LHCN-M2 (cell line): Measurements from ENCODE around the gene L2HGDH. TPM values are rescaled to one million over a fixed set of nuclear protein-coding genes. Genes with fewer than 3 reads are reported as not detected.

ENCODE experiments used
- DNase-seq: peaks from one replicate; pipeline ENCODE4 v3.0.0-alpha.2; 2012; ENCODE audit warnings: low read depth
- total RNA-seq: library from RNA; depleted of rRNA; stranded (reverse); fragments of >200 nt; gene quantifications from 2 replicates; pipeline ENCODE4 v1.2.3, GENCODE V29; 2014; rRNA removed

L2HGDH gene
- total RNA-seq, 1 experiment from 2014 or later = 4.6 TPM

DNA sequence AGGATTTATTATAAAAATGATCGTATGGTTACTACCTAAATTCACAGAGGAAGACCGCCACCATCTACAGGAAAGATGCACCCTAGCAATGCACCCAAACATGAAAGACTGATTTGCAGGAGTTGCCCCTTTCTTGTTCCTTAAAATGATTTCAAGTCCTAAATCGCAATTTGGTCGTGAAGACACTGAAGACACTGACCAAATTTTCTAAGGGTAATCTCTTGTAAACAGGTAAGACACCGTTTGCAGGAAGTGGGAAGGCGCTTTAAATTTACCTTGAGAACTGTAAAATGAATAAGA lies 81.7 kb downstream of the L2HGDH start:
- no peak for DNase-seq

DNA sequence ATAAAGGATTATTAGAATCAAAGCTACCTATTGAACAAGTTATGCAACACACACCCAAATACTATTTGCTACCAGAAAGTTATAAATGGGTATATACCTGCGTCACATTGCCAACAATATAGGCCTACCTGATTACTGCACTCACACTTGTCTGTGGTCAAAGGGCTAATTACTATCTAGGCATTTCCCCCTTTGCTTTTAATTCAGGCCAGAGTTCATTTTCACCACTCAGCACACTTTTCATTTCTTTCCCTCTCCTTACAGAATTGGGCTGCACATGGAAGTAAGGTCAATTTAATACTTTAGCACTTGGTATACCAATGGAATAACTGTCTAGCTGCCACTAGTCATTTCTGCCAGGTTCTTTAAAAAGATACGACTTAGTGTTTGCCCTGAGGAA lies 82.3 kb downstream of the L2HGDH start:
- DNase-seq = no peak

DNA sequence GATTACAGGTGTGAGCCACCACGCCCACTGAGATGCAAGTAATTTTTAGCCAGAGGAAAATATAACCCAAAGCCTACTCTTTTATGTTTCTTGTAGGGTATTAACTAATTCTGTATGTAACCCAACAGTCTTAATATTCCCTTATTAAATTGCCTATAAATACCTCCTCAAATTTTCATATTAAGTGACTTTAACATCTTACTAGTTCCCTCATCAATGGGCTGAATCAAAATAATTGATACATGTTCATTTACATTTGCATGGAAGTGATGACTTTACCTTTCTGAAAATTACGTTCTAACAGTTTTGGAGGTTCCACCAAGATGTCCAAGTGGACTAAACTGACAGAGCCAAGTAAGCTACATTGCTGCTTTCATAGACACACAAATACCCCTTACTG lies 83.7 kb downstream of the L2HGDH start:
- DNase-seq = no peak

DNA sequence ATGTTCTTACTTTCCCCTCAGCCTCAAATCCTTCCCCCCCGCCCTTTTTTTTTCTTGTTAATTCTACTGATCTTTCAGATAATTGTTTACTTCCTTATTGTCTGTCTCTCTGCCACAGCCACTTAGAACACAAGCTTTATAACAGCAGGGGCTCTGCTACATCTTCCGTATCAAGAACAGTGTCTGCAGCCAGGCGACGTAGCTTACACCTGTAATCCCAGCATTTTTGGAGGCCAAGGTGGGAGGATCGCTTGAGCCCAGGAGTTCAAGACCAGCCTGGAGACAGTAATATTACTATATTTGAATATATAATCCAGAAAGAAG lies 86.1 kb downstream of the L2HGDH start:
- DNase-seq = no peak

DNA sequence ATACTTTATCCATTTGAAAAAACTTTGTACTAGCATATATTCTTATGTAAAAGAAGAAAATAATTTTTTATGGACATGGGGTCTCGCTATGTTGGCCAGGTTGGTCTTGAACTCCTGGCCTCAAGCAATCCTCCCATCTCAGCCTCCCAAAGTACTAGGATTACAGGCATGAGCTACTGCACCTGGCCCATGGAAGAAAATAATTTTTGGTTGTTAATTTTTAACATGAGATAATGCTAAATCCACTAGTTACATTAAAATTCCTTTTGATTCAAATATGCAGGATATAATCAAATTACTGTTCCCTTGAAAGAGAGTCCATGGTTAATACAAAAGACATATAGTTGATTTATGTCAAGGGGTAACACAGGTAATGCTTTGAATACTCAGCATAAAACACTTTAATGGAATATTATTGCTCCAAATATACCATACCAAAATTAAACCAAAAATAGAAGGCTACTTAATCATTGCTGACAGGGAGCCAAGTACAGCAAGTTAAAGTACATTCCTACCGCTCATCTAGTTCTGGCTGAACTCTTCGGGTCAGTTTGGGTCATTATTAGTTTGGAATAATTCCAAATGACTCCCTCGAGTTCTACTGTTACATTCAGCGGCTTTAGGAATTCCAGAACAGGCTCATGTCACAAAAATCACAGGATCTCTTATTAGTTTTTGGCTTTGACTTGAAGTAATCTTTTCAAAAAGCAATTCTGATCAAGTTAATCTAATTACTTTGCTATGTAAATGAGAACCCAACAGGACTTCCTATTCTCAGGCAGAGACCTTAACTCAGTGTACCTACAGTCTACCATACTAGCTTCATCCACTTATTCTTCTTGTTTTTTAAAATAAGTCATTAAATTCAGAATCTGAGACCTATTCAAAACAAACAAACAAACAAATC lies 86.7 kb downstream of the L2HGDH start:
- DNase-seq = peak; percentile 90

DNA sequence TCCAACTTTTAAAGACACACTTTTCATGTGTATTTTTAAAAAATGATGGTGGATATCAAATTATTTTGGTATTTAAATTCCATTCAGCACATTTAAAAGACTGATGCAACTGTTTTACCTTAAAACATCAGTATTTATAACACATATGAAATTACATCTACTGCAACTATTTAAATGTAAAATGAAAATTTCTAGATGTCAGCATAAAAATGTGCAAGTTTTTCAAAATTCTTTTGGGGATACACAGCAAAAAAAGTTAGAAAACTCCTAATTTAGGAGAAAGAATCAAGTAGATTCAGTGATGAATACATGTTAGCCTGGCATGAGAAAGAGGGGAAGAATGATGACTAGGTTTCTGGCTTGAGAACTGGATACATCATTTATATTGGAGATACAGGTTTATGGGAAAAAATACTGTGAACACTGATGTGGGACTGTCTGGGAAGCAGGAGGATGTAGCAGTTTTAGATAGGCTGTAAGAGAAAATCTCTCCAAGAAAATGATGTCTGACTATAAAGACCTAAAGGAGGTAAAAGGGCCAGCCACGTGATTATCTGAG lies 89.9 kb downstream of the L2HGDH start:
- DNase-seq = no peak

DNA sequence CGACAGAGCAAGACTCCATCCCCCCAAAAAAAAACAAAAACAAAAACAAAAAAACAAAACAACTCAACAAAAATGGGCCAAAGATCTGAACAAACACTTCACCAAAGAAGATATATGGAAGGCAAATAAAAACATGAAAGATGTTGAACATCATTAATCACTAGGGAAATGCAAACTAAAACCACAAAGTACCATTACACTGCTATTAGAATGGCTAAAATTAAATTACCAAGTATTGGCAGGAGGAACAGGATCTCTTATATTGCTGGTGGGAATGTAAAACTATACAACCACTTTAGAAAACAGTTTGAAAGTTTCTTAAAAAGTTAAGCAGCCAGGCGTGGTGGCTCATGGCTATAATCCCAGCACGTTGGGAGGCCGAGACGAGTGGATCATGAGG lies 93.5 kb downstream of the L2HGDH start:
- no peak for DNase-seq

DNA sequence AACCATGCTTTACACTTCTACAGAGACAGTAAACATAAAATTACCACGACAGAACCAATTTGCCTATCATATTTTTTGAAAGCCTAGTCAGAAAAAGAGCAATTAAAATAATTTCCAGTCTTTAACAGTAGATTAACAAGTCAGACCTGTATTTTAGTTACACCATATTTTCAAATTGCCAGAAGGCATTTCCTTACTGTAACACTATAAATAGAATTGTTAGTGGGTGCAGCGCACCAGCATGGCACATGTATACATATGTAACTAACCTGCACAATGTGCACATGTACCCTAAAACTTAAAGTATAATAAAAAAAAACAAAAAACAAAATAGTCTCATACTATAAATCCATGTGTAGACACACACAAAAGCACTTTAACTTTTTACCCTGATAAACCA lies 96.6 kb downstream of the L2HGDH start:
- DNase-seq = no peak

DNA sequence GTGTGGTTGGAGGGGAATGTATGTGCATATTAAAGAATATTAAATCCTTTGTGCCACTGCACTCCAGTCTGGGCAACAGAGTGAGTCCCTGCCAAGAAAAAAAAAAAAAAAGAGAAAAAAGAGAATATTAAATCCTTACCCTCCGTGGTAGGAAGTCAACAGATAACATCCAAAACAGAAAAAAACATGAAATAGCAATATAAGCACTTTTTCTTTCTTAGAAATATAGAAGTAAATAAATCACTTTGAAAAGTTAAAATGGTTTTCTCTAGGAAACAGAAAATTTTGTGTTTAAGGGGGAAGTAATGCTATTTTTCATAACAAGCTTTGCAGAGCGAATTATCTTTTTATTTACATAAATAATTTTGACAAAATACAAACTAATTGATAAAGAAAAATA lies 98.2 kb downstream of the L2HGDH start:
- DNase-seq = no peak

DNA sequence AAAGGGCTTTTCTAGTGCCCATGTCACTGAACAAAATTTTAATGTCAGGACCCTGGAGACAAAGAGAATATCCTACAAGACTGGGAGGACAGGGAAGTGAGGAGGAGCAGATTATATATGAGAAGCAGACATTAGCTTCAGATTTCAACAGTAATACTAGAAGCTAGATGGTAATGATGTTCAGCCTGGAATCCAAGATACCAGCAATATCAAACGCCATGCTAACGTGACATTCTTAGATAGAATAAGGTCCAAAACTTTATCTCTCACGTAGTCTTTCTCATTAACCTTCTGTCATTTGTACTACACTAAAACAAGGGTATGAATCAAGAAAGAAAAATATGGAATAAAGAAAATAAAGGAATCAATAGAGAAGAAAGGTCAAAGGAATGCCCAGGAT lies 99.3 kb downstream of the L2HGDH start:
- DNase-seq = no peak

DNA sequence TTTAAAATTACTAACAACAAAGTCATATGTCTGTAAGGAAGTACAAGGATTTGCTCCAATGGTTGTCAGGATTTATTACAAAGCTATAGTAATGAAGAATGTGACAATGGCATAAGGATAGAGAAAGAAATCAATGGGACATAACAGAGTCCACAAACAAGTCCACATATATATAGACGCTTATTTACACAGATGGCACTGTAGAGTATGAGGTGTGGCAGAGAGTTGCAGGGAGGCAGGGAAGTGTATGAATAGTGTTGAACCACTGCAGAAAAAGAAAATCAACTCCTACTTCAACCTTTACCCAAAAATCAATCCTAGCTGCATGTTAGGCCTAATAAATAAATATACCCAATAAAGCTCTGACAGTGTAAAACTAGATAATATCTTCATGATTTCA lies 102.0 kb downstream of the L2HGDH start:
- no peak for DNase-seq

DNA sequence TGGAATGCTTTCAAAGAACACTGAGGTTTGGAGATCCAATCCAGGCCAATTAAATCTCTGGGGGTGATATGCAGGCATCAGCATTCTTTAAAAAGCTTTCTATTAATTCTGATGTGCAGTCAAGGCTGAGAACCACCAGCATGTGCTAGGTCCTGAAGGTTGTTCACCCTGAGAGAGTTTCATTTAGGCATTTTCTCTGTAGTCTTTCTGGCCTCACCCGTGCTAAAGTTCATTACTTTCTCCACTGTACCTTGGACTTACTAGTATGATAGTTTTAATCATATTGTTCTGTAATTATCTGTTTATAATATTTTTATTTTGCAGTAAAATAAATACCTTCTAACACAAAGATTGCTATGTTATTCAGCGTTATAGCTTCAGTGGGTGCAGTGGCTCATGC lies 113.5 kb downstream of the L2HGDH start:
- no peak for DNase-seq

DNA sequence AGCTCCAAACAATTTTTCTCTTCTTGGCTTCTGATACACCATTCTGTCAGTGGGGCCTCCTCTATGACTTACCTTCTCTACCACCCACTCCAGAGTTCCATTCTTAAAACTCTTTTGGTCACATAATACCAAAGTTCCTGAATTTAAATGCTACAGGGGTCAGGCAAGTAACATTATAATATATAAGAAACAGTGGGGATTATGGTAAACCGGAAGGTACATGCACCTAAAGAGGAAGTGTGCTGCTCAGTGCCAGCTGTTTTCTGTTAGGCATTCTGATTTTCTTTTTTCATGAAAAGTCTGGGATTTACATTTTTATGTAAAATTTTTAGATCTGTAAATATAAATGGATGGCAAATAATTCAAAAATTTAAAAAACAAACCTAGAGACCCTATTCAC lies 120.5 kb downstream of the L2HGDH start:
- DNase-seq = no peak

Other genes starting within 250 kb of the L2HGDH start
- gene VCPKMT, start 195.7 kb downstream of the L2HGDH start, total RNA-seq = 8.3 and 8.4 TPM in 2 replicates
- gene SOS2, start 80.7 kb downstream of the L2HGDH start, total RNA-seq = 21.1 and 23.0 TPM in 2 replicates
- gene DMAC2L, start 95 bp upstream of the L2HGDH start, total RNA-seq = 5.0 and 5.8 TPM in 2 replicates
- gene CDKL1, start 84.7 kb upstream of the L2HGDH start, total RNA-seq = 2.1 and 3.0 TPM in 2 replicates
- 149 and 175 TPM in 2 replicates for gene MAP4K5, start 220.3 kb upstream of the L2HGDH start, total RNA-seq
- 12.7 and 14.9 TPM in 2 replicates for gene ATL1, start 247.9 kb upstream of the L2HGDH start, total RNA-seq